ENCODE data around the gene TMEM204. TPM values are rescaled to one million over a fixed set of nuclear protein-coding genes. Genes with fewer than 3 reads are reported as not detected.

TMEM204 gene
- total RNA-seq: 100 to 1,000 TPM in 1 of 6 donors, 10 to 100 TPM in 5; 31.4 to 112 (median 48.4) TPM

DNA sequence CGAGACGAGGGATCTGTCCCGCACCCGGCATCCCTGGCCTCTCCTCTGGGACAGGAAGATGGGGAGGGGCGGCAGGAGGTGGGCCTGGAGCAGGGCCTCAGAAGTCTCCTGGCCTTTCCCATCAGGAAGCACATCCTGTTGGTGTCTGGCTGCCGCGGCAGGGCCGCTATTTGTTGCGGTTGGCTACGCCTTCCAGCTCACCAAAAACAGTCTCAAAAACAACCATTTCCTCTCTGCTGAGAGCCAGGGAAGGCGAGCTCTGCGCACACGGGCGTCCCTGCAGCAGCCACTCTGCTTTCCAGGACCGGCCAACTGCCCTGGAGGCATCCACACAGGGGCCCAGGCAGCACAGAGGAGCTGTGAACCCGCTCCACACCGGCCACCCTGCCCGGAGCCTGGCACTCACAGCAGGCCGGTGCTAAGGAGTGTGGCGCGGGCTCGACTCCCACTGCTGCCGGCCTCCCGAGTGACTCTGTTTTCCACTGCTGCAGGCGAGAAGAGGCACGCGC is at the start of gene TMEM204:
TMEM204 (plus strand) TSS at position 224 of the 509 bp plus-strand sequence. CDS start 610 bp downstream, outside the sequence.
- peak in 2 of 4 donors; percentile 60 to 81 for TF ChIP-seq EP300 (IDR thresholded peaks at IDR 0.05)
- TF ChIP-seq, protein P1, sequence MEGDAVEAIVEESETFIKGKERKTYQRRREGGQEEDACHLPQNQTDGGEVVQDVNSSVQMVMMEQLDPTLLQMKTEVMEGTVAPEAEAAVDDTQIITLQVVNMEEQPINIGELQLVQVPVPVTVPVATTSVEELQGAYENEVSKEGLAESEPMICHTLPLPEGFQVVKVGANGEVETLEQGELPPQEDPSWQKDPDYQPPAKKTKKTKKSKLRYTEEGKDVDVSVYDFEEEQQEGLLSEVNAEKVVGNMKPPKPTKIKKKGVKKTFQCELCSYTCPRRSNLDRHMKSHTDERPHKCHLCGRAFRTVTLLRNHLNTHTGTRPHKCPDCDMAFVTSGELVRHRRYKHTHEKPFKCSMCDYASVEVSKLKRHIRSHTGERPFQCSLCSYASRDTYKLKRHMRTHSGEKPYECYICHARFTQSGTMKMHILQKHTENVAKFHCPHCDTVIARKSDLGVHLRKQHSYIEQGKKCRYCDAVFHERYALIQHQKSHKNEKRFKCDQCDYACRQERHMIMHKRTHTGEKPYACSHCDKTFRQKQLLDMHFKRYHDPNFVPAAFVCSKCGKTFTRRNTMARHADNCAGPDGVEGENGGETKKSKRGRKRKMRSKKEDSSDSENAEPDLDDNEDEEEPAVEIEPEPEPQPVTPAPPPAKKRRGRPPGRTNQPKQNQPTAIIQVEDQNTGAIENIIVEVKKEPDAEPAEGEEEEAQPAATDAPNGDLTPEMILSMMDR (IDR thresholded peaks at IDR 0.05): no peak
- peak; percentile 16 to 79 (median 73) for TF ChIP-seq POLR2A (IDR thresholded peaks at IDR 0.05)
- peak; percentile 91 to 95 for TF ChIP-seq POLR2AphosphoS5 (IDR thresholded peaks at IDR 0.05)
- DNase-seq (peak; percentile 71 to 84), ATAC-seq (ENCODE audit: low FRiP score in 2 of 2) (peak; percentile 39 to 55)
- WGBS, 2 donors: 23 to 37% methylated on average over 6 to 27 of the region's 27 CpGs
- H3K4me1 ChIP-seq: peaks cover 42 to 75% (median 43%) of the 10 kb centered on the region in 4 donors
- H3K9me3 ChIP-seq: no peaks in the 10 kb centered on the region
- peak within 1 kb of the TSS; percentile 75 to 87 (median 75) for H3K4me3 ChIP-seq
- no peaks in the 10 kb centered on the region for H3K27me3 ChIP-seq
- peaks cover 0 to 38% (median 29%) of the 10 kb centered on the region in 4 donors for H3K36me3 ChIP-seq
- peak within 1 kb of the TSS; percentile 93 to 97 (median 96) for H3K27ac ChIP-seq

DNA sequence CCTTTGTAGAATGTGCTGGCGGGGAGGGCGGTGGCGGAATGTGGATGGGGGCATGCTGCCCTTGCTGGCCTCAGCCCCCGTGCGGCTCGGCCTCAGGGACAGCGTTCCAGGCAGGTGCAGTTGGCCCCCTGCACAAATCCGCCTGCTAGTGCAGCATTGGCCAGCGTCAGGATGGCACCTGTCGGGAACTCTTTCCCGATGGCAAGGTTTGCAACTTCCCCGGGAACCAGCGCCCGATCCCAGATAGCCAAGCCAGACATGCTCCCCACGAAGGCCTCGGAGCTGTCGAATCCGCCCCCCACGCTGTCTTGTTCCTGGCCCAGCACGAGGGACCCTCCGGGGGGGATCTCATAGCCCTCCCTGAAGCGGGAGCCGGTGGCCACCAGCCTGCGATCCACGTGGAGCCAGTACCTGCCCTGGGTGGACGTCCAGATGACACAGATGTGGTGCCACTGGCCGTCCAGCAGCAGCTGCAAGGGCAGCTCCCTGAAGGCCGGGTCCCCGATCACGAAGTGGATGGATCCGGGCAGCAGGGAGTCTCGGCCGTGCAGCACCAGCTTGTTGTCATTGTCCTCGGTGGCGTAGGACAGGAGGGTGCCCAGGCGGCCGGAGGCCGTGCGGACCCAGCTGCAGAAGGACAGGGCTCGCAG is 47.5 kb upstream of the TMEM204 start:
- Histone ChIP-seq H3K9me3 (no peaks in the 10 kb centered on the region), H3K27ac (no peak overlapping the region), H3K36me3 (no peaks in the 10 kb centered on the region), H3K27me3 (no peaks in the 10 kb centered on the region), H3K4me3 (no peak overlapping the region), H3K4me1 (no peaks in the 10 kb centered on the region)
- DNase-seq (peak in 1 of 2 donors; percentile 76), ATAC-seq (ENCODE audit: low FRiP score in 2 of 2) (no peak)
- TF ChIP-seq POLR2AphosphoS5 (IDR thresholded peaks at IDR 0.05) (no peak), POLR2A (IDR thresholded peaks at IDR 0.05) (no peak), EP300 (IDR thresholded peaks at IDR 0.05) (no peak)
- TF ChIP-seq, protein P1 (IDR thresholded peaks at IDR 0.05): no peak
- WGBS, 2 donors: 90 to 91% methylated on average over 21 to 39 of the region's 40 CpGs

DNA sequence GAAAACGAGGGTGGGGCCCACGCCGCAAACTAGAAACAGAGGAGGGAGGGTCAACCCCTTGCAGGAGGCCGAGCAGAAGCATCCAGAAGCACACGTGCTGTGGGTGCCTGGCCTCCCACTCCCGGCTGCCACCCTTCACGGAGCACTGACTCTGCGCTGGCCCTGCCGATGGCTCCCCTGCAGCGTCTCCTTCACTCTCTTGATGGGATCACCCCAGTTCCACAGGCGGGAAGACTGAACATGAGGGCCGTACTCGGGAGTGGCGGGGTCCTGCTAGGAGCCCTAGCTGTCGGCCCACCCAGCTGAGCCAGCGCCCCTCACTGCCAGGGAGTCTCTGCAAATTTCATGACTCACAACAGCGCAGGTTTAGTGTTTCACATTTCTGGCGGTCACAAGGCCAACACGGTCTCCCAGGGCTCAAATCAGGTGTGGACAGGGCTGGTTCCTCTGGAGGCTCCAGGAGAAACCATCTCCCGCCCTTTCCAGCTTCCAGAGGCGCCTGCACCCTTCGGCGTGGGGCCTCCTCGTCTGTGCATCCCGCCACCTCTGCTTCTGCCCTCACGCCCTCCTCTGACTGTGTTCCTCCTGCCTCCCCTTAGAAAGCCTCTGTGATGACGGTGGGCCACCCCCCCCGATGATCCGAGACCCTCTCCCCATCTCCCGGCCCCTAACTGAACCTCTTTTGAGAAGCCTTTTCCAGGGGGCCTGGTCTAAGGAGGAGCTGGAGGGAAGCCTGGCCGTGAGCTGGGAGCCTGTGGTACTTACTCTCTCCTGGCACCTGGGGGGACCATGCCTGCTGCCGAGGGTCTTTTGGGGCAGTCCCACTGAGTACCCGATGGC is 46.7 kb upstream of the TMEM204 start:
- DNase-seq: no peak
- H3K36me3 ChIP-seq: no peaks in the 10 kb centered on the region
- H3K27me3 ChIP-seq: no peaks in the 10 kb centered on the region
- no peak overlapping the region for H3K27ac ChIP-seq
- H3K4me3 ChIP-seq: no peak overlapping the region
- TF ChIP-seq POLR2AphosphoS5 (IDR thresholded peaks at IDR 0.05): no peak
- TF ChIP-seq, protein P1 (IDR thresholded peaks at IDR 0.05): no peak
- no peak for TF ChIP-seq EP300 (IDR thresholded peaks at IDR 0.05)
- no peak for TF ChIP-seq POLR2A (IDR thresholded peaks at IDR 0.05)
- H3K9me3 ChIP-seq: no peaks in the 10 kb centered on the region
- WGBS, 2 donors: 79 to 84% methylated on average over 18 to 32 of the region's 33 CpGs
- H3K4me1 ChIP-seq: no peaks in the 10 kb centered on the region
- ATAC-seq (ENCODE audit: low FRiP score in 2 of 2): peak in 1 of 2 donors; percentile 3

DNA sequence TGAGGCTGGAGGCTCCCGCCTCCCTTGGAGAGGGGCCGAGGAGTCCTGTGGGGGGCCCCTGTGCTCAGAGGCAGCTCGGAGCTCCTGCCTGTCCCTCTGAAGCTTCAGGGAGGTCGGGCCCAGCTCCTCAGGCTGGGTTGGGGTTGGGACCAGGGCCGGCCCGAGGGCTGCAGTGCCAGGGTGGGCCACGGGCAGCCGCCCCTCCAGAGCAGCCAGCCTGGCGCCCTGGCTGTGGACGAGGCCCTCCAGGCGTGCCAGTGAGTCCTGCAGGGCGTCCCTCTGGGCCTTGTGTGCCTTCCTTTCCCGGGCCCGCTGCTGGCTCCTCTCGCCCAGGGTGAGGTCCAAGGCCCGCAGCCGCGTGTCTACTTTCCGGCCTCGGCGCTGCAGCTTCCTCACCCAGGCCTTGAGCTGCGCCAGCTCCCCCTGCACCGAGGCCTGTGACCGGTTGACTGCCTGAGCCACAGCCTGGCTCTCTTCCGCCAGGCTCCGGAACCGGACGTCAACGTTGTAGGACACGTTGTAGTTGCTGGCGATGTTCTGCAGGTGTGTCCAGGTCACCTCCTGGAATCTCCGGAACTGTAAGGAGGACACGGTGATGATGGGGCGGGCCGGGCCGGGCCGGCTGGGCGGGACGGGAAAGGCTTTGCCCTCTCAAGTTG is 45.9 kb upstream of the TMEM204 start:
- TF ChIP-seq POLR2AphosphoS5 (IDR thresholded peaks at IDR 0.05): no peak
- TF ChIP-seq POLR2A (IDR thresholded peaks at IDR 0.05): no peak
- TF ChIP-seq, protein P1 (IDR thresholded peaks at IDR 0.05): no peak
- no peak for TF ChIP-seq EP300 (IDR thresholded peaks at IDR 0.05)
- Histone ChIP-seq H3K9me3 (no peaks in the 10 kb centered on the region), H3K4me1 (peaks cover 2 to 4% (median 3%) of the 10 kb centered on the region in 4 donors), H3K27me3 (no peaks in the 10 kb centered on the region), H3K36me3 (no peaks in the 10 kb centered on the region), H3K27ac (no peak overlapping the region), H3K4me3 (no peak overlapping the region)
- 79 to 89% methylated on average over 13 to 39 of the region's 39 CpGs for WGBS, 2 donors
- ATAC-seq (ENCODE audit: low FRiP score in 2 of 2): peak; percentile 15 to 28
- DNase-seq: peak in 1 of 2 donors; percentile 81
